Stimulated activated CD8-positive, alpha-beta memory T cell treated with anti-CD3 and anti-CD28 coated beads, Interleukin-15, amount 100 ng/mL, for 24 hours (primary cell): Measurements from ENCODE around the gene KMT2B.

Experiments
- DNase-seq: peaks from one replicate; pipeline ENCODE4 v3.0.0-alpha.2; 2020; ENCODE audit warnings: low read depth

KMT2B gene

DNA sequence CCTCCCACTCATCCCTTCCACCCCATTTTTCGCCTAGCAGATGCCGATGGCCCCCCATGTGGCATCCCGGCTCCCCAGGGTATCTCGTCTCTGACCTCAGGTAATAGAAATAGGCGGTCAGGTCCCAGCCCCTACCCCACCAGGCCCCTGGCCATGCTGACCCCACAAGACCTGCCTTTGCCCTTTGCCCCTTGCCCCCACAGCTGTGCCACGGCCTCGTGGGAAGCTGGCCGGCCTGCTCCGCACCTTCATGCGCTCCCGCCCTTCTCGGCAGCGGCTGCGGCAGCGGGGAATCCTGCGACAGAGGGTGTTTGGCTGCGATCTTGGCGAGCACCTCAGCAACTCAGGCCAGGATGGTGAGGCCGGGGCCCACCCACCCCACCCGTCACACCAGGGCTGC lies 62.9 kb downstream of the KMT2B start:
- DNase-seq: no peak

DNA sequence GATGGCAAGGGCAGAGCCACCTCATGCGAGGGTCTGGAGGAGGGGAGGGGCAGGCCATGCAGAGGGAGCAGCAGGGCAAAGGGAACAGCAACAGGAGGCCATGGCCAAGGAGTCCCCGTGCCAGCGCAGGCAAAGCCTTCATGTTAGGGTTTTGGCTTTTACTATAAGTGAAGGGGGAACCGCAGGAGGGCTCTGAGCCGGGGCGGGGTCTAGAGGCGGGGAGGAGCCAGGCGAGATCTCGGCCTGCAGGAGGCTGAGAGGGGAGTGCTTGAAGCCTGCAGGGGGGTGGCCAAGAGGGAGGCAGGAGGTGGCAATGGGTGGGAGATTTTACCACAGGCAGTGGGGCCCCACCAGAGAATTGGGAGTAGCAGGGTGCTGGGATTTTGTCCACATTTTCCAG lies 63.8 kb downstream of the KMT2B start:
- DNase-seq: no peak

DNA sequence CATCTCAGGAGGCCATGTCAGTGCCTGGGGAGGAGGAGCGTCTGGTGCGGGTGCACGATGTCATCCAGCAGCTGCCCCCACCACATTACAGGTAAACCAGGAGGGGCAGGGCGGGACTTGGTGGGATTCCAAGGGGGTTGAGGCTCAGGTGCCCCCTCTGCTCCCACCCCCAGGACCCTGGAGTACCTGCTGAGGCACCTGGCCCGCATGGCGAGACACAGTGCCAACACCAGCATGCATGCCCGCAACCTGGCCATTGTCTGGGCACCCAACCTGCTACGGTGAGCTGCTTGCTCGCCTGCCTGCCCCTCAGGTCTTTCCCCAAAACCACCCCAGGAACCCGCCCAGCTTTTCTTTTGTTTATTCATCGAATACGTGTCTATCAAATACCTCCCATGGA lies 64.8 kb downstream of the KMT2B start:
- DNase-seq: no peak

DNA sequence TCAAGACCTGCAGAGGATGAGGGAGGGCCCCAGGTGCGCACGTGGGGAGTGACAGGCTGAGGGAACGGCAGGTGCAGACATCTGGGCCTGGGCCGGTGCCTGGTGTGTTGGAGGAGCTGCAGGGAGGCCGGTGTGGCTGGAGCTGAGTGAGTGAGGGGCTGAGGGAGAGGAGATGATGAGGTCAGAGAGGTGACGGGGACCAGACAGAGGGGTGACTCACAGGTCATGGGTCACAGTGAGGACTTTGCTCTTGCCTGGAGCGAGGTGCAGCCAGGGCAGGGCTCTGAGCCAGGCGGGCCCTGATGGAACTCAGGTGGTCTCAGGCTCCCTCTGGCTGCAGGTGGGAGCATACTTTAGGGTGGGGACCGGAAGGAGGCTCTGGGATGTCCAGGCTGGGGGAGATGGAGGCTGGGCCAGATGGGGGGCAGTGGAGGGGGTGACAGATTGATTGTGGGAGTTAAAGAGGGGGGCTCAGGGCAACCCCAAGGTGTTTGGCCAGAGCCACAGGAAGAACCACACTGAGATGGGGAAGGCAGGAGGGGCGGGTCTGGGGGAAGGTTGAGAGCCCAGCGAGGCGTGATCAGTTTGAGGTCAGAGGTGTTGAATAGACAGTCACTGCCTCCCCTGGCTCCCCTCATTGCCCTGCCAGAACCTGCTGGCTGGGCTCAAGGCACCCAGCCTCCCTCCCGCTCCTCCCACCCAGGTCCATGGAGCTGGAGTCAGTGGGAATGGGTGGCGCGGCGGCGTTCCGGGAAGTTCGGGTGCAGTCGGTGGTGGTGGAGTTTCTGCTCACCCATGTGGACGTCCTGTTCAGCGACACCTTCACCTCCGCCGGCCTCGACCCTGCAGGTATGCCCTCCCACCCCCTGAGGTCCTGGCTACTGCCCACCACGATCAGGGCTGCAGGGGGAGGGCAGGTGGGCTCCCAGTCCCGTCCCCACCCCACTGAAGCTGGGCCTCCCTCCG lies 65.9 kb downstream of the KMT2B start:
- no peak for DNase-seq

DNA sequence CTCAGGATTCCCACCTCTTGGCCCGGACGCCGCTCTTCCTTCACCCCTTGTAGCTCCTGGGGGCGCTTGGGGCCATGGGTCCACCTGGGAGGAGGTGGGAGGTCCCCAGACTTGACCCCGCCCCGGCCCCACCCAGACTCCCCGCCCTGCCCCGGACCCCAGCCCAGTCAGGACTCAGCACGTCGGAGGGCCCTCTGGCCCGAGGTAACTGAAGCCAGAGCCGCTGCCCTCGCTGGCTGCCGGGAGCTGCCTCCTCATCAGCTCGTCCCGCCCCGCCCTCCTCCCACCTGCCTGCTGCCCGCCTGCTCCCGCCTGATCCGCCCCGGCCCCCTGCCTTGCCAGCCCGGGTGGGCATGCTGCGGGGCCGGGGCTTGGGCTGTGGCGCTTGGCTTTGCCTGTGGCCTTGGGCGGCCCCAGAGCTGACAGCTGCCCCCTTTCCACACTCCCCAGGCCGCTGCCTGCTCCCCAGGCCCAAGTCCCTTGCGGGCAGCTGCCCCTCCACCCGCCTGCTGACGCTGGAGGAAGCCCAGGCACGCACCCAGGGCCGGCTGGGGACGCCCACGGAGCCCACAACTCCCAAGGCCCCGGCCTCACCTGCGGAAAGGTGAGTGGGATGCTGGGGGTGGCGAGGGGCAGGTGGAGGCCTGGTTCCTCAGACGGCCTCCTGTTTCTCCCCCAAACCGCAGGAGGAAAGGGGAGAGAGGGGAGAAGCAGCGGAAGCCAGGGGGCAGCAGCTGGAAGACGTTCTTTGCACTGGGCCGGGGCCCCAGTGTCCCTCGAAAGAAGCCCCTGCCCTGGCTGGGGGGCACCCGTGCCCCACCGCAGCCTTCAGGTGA lies 66.9 kb downstream of the KMT2B start:
- no peak for DNase-seq

DNA sequence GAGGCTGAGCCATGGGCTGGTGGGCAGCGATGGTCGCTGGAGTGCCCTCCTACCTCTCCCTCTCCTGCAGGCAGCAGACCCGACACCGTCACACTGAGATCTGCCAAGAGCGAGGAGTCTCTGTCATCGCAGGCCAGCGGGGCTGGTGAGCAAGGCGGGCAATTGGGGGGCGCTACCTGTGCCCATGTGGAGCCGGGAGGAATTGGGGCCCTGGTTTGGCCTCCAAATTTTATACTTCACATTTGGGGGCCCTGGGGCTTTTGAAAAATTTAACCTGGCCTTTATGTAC lies 67.5 kb downstream of the KMT2B start:
- no peak for DNase-seq

DNA sequence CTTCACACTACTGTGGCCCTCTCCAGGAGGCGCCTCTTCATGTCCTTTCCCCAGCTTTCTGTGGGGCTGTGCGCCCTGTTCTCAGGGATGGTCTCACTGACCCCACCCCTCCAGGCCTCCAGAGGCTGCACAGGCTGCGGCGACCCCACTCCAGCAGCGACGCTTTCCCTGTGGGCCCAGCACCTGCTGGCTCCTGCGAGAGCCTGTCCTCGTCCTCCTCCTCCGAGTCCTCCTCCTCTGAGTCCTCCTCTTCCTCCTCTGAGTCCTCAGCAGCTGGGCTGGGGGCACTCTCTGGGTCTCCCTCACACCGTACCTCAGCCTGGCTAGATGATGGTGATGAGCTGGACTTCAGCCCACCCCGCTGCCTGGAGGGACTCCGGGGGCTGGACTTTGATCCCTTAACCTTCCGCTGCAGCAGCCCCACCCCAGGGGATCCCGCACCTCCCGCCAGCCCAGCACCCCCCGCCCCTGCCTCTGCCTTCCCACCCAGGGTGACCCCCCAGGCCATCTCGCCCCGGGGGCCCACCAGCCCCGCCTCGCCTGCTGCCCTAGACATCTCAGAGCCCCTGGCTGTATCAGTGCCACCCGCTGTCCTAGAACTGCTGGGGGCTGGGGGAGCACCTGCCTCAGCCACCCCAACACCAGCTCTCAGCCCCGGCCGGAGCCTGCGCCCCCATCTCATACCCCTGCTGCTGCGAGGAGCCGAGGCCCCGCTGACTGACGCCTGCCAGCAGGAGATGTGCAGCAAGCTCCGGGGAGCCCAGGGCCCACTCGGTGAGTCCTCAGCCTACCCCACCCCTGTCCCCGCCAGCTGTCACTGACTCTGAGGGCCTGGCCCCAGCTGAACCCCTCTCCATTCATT lies 68.7 kb downstream of the KMT2B start:
- no peak for DNase-seq

DNA sequence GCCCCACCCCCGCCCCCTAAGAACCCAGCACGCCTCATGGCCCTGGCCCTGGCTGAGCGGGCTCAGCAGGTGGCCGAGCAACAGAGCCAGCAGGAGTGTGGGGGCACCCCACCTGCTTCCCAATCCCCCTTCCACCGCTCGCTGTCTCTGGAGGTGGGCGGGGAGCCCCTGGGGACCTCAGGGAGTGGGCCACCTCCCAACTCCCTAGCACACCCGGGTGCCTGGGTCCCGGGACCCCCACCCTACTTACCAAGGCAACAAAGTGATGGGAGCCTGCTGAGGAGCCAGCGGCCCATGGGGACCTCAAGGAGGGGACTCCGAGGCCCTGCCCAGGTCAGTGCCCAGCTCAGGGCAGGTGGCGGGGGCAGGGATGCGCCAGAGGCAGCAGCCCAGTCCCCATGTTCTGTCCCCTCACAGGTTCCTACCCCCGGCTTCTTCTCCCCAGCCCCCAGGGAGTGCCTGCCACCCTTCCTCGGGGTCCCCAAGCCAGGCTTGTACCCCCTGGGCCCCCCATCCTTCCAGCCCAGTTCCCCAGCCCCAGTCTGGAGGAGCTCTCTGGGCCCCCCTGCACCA lies 69.5 kb downstream of the KMT2B start:
- DNase-seq: no peak
